Omental fat pad (tissue), 4 donors: Measurements from ENCODE around the gene C19orf38. TPM values are rescaled to one million over a fixed set of nuclear protein-coding genes. Genes with fewer than 3 reads are reported as not detected.
A peak's percentile ranks its signal among the peaks of the same experiment; 100 is the strongest.

Experiments used
- ATAC-seq: fragments of 150-250 bp; one replicate; pipeline ENCODE4 v1.9.1; 2016; ENCODE audit warnings: mild to moderate bottlenecking, moderate library complexity; ENCODE audit not compliant: low FRiP score
- DNase-seq: peaks from one replicate; pipeline ENCODE4 v3.0.0-alpha.2; 2019; ENCODE audit warnings: low spot score
- total RNA-seq, 4 donors: library from RNA; depleted of rRNA; stranded (reverse); fragments of >200 nt; gene quantifications; one replicate each; pipeline ENCODE4 v1.1.0, GENCODE V29; 2016
- TF ChIP-seq, protein P1 (sequence below), 3 donors: fragments of 450-650 bp; IDR thresholded peaks; one replicate each; pipeline ENCODE4 v1.5.1; 2016 to 2017; ENCODE audit warnings: antibody characterized with exemption in 3 of 3, mild to moderate bottlenecking in 3 of 3, moderate library complexity in 2 of 3

The C19orf38 gene
- total RNA-seq, 4 donors from 2014 or later, result 1.0 to 7.9 (median 4.9) TPM

DNA sequence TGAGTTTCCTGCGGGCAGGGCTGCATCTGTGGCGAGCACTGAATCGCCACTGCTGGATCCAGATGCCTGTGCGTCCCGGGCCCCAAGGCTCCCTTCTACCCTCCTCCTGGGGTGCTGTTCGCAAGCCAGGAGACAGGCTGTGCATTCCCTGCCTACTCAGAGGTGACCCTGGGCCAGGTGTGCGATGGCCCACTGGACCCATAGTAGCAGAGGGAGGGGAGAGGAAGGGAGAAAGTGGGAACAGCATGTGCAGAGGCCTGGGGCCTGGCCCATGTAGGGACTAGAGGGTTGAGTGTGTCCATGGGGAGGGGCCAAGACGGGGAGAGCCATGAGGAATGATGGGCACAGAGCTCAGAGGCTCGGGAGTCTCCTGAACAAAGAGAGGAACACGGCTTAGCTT lies 50.4 kb downstream of the C19orf38 start:
- no peak for DNase-seq
- ATAC-seq, result no peak
- TF ChIP-seq, protein P1, sequence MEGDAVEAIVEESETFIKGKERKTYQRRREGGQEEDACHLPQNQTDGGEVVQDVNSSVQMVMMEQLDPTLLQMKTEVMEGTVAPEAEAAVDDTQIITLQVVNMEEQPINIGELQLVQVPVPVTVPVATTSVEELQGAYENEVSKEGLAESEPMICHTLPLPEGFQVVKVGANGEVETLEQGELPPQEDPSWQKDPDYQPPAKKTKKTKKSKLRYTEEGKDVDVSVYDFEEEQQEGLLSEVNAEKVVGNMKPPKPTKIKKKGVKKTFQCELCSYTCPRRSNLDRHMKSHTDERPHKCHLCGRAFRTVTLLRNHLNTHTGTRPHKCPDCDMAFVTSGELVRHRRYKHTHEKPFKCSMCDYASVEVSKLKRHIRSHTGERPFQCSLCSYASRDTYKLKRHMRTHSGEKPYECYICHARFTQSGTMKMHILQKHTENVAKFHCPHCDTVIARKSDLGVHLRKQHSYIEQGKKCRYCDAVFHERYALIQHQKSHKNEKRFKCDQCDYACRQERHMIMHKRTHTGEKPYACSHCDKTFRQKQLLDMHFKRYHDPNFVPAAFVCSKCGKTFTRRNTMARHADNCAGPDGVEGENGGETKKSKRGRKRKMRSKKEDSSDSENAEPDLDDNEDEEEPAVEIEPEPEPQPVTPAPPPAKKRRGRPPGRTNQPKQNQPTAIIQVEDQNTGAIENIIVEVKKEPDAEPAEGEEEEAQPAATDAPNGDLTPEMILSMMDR (IDR thresholded peaks at IDR 0.05), result no peak

DNA sequence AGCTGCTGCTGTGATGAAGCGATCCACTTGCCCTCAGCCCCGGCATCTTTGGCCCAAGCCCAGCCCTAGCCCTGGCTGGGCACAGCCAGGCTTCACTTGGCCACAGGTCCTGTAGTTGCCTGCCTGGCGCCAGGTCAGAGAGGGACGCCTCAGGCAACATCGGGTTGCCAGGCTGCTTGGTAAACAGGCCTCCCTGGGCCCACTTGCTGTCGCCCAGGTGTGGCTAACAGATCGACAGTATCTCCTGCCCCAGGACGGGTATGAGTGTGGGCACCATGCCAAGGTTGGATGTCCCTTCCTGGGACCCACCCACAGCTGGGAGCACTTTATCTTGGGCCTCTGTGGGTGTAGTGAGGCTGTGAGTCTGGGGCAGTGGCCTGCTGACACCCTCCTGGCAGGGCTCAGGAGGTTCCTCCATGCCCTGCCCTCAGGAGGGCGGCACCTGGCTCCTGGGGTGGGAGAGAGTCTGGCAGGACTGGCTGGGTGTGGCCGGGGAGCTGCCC lies 51.0 kb downstream of the C19orf38 start:
- TF ChIP-seq, protein P1 (IDR thresholded peaks at IDR 0.05), result no peak
- no peak for DNase-seq
- ATAC-seq, result peak; percentile 35

DNA sequence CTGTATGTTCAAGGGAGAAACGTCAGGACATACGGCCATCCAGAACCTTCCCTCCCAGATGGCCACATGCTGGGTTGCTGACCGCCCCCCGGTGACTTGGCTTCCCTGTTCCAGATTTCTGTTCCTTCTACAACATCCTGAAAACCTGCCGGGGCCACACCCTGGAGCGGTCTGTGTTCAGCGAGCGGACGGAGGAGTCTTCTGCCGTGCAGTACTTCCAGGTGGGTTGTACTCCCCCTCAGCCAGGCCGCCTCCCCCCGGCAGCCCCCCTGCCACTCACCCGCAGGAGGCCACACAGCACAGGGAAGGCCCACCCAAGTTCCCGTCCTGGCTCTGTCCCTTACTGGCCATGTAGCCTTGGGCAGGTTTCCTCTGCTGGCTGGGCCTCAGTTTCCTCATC lies 59.7 kb downstream of the C19orf38 start:
- TF ChIP-seq, protein P1 (IDR thresholded peaks at IDR 0.05), result no peak
- ATAC-seq (no peak), DNase-seq (no peak)

DNA sequence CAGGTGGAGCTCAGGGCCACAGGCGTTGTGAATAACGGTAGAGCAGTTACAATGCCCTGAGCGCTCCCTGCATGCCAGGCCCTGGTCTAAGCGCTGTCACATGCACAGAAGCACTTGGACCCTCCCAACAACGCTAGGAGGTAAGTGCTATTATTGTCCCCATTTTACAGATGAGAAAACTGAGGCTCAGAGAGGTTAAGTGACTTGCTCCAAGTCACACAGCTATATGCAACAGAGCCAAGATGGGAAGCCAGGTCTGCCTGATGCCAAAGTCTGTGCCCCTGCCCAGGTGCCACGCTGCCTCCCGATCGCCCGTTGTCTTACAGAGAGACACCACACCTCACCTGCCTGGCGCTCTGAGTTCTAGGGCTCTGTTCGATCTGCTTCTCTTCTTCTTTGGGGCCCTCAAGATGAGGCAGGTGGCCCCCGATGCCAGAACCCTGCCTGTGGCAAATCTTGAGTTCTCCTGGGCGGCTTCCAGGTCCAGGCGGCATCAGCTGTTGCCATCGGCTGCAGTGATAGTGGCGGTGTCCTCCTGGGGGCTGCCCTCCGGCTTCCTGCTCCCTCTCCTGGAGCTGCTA lies 60.3 kb downstream of the C19orf38 start:
- no peak for ATAC-seq

DNA sequence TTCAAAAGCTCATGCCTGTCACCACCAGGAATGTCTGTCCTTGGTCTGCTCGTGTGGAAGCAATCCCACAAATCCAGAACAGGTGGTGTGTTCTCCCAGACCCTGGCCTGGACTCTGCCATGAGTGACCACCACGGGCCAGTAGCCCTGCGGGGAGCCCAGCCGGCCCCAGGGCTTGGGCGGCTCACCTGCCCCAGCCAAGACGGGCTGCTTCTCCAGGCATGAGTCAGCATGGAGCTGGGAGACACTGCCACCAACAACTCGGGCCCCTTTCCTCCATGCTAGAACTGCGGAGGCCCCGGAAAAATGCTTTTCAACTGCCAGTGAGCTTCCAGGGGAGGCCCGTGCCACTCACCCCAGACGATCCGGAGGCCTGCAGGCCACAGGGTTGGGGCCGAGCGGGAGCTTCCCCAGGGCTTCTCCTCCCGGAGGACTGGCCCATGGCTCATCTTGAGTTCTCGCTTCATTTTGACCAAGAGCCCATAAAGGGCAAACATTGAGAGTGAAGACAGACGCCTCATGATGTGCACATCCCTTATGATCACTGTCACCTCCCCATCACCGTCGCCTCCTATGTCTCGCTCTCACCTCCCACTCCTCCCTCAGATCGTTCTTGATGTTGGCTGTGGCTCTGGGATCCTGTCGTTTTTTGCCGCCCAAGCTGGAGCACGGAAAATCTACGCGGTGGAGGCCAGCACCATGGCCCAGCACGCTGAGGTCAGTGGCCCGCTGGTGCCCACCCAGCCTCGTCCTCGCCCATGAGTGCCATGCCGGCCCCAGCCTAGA lies 63.6 kb downstream of the C19orf38 start:
- TF ChIP-seq, protein P1 (IDR thresholded peaks at IDR 0.05), result no peak
- ATAC-seq, result no peak
- no peak for DNase-seq

More for the DNA sequence above, 60.3 kb downstream of the C19orf38 start:
- TF ChIP-seq, protein P1 (IDR thresholded peaks at IDR 0.05), result no peak
- DNase-seq, result no peak

DNA sequence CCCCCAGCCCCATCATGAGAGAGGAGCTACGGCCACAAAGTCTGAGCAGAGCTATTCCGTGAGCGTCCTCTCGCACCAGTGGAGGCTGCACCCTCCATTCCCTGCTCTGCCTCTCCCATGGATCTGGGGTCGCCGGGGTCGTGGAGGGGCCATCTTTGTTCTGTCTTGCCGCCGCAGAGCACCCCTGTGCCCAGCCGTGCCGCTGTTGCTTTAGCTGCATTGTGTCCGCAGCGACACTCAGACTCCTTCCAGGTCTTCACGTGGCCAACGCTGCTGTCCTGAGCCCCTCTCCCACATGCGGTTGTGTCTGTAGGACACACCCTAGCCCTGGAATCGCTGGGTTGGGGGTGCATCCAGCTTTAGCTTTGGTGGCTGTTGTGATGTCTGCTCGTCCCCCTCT lies 64.4 kb downstream of the C19orf38 start:
- TF ChIP-seq, protein P1 (IDR thresholded peaks at IDR 0.05), result no peak
- no peak for DNase-seq
- ATAC-seq, result no peak
